ENCODE data around the gene XRCC4.

GRCh38 chr5:83204651-83205050 lies 127.3 kb downstream of the XRCC4 start:
- TF ChIP-seq CTCF (IDR thresholded peaks at IDR 0.05) = no peak
- no peak for TF ChIP-seq POLR2A (IDR thresholded peaks at IDR 0.05)
- no peak for TF ChIP-seq EP300 (IDR thresholded peaks at IDR 0.05)

Data from sigmoid colon (tissue), 4 donors.